AG09309 (cell line): ENCODE data around the gene HOXA7.

ENCODE experiments used
- DNase-seq: peaks from one replicate; pipeline ENCODE4 v3.0.0-alpha.2; 2010; ENCODE audit warnings: low read depth
- H3K4me3 ChIP-seq: 2 replicates; pipeline ENCODE4 v1.5.1; 2011; ENCODE audit warnings: mild to moderate bottlenecking, low read depth, low read length, moderate library complexity; ENCODE audit not compliant: control insufficient read depth
- TF ChIP-seq, protein P1 (sequence below): IDR thresholded peaks from 2 replicates; pipeline ENCODE4 v1.5.1; 2011; ENCODE audit warnings: mild to moderate bottlenecking, low read depth, low read length, inconsistent platforms; ENCODE audit not compliant: insufficient read depth, control insufficient read depth; ENCODE audit errors: missing control alignments

HOXA7 gene

GRCh38 chr7:27198138-27198841 lies 41.8 kb upstream of the HOXA7 start:
- DNase-seq, result no peak
- TF ChIP-seq, protein P1, sequence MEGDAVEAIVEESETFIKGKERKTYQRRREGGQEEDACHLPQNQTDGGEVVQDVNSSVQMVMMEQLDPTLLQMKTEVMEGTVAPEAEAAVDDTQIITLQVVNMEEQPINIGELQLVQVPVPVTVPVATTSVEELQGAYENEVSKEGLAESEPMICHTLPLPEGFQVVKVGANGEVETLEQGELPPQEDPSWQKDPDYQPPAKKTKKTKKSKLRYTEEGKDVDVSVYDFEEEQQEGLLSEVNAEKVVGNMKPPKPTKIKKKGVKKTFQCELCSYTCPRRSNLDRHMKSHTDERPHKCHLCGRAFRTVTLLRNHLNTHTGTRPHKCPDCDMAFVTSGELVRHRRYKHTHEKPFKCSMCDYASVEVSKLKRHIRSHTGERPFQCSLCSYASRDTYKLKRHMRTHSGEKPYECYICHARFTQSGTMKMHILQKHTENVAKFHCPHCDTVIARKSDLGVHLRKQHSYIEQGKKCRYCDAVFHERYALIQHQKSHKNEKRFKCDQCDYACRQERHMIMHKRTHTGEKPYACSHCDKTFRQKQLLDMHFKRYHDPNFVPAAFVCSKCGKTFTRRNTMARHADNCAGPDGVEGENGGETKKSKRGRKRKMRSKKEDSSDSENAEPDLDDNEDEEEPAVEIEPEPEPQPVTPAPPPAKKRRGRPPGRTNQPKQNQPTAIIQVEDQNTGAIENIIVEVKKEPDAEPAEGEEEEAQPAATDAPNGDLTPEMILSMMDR, result no peak
- H3K4me3 ChIP-seq, result peak overlapping the region; percentile 79

DNA sequence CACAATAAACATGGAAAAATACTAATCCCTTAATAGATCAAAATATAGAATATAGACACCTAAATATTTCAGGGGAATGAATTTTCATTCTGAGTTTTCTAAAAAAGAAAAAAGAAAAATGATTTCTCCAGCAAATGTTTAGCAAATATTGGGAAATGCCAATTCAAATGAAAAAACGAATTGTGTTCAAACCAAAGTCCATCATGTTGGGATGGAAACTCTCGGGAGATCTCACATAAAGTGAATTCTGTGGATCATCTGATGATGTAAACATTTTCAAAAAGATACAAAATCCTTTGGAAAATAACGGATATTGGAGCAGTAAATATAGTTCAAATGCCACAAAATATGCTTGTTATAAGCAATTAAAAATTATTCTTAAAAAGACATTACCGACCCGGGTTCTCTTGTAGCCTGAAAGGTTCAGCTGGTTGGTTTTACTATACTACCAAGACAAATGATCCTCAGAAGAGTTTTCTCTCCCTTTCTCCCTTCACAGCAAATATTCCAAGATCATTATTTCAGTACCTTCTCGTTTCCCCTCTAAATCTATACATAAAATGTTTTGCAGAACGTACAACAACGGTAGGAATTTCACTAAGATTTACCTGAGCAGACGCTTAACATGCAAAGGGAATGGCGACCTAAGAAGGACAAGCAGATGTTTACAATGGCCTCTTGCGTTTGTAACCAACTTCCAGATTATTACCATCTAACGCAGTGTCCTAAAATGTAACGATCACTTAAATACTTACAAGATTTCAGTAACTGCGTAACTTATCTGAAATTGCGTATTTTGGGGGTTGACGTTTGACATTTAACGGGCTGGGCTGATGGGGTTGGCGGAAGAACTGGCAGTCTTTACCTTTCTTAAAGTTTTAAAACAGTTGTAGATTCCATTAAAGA lies 40.9 kb upstream of the HOXA7 start:
- TF ChIP-seq, protein P1, result no peak
- no peak for DNase-seq
- H3K4me3 ChIP-seq, result peak overlapping the region; percentile 79

- DNase-seq, result no peak
- TF ChIP-seq, protein P1, result peak; percentile 77
- H3K4me3 ChIP-seq, result peak overlapping the region; percentile 79
Observed at GRCh38 chr7:27196287-27196767, 39.9 kb upstream of the HOXA7 start.

- TF ChIP-seq, protein P1, result no peak
- no peak for DNase-seq
- H3K4me3 ChIP-seq, result peak overlapping the region; percentile 65
Observed at GRCh38 chr7:27194686-27195379, 38.4 kb upstream of the HOXA7 start.

- TF ChIP-seq, protein P1, result no peak
- H3K4me3 ChIP-seq, result peak overlapping the region; percentile 65
- no peak for DNase-seq
Observed at GRCh38 chr7:27194002-27194352, 37.5 kb upstream of the HOXA7 start.

- TF ChIP-seq, protein P1, result no peak
- no peak for DNase-seq
- peak overlapping the region; percentile 65 for H3K4me3 ChIP-seq
Observed at GRCh38 chr7:27193335-27194001, 37.0 kb upstream of the HOXA7 start.
